ENCODE data around the gene SLC4A7. TPM values are rescaled to one million over a fixed set of nuclear protein-coding genes. Genes with fewer than 3 reads are reported as not detected.

The SLC4A7 gene
- total RNA-seq, 1 donor from 2014 or later, result 45.1 TPM

- DNase-seq (ENCODE audit: low spot score), result no peak
These were observed 158.8 kb downstream of the SLC4A7 start for GRCh38 chr3:27325419-27325818.

- no peak for DNase-seq (ENCODE audit: low spot score)
These were observed 159.5 kb downstream of the SLC4A7 start for GRCh38 chr3:27324686-27325085.

GRCh38 chr3:27323087-27323570 is 161.1 kb downstream of the SLC4A7 start:
- DNase-seq (ENCODE audit: low spot score), result no peak

Other genes starting within 250 kb of the SLC4A7 start
- gene NEK10, start 115.0 kb downstream of the SLC4A7 start, total RNA-seq, result 9.4 TPM
- gene EOMES, start 237.9 kb upstream of the SLC4A7 start, total RNA-seq, result 0.16 TPM

Measured in ureter (tissue), 1 donor.